SK-N-MC (cell line): Measurements from ENCODE around the gene RECQL5.

Source experiments
- EZH2 ChIP-seq: fragments of 200-600 bp; sonication (generic); IDR thresholded peaks from one replicate; pipeline ENCODE4 v1.6.1; 2017; ENCODE audit warnings: antibody characterized with exemption
- POLR2AphosphoS5 ChIP-seq: IDR thresholded peaks from 2 replicates; pipeline ENCODE4 v1.6.1; 2012; ENCODE audit warnings: mild to moderate bottlenecking, low read depth, low read length, borderline replicate concordance

DNA sequence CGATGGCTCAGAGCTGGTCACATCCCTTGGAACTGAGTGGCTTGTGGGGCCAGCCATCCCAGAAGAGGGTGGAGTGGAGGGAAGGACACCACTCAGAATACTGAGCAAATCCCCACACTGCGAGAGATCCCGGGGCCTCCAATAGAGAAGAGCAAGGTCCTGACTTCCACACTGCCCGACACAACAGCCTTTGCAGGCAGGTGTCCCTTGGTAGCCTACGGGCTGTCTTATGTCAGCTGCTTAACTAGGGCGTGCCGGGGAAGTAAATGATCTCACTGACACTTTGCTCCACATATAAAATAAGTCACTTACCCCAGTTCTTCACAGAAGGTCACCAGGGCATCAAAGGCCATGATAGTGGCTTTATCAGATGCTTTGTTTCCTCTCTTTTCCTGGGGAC, 16.1 kb downstream of the RECQL5 start:
- no peak for TF ChIP-seq EZH2
- TF ChIP-seq POLR2AphosphoS5 = no peak
